ENCODE results near the gene IFT22.
A peak's percentile ranks its signal among the peaks of the same experiment; 100 is the strongest.
"Not testable (repeated sequence)": the region's sequence is repeated elsewhere in the genome, so short reads cannot be mapped to it uniquely, and the experiment has no call there.

The IFT22 gene

DNA sequence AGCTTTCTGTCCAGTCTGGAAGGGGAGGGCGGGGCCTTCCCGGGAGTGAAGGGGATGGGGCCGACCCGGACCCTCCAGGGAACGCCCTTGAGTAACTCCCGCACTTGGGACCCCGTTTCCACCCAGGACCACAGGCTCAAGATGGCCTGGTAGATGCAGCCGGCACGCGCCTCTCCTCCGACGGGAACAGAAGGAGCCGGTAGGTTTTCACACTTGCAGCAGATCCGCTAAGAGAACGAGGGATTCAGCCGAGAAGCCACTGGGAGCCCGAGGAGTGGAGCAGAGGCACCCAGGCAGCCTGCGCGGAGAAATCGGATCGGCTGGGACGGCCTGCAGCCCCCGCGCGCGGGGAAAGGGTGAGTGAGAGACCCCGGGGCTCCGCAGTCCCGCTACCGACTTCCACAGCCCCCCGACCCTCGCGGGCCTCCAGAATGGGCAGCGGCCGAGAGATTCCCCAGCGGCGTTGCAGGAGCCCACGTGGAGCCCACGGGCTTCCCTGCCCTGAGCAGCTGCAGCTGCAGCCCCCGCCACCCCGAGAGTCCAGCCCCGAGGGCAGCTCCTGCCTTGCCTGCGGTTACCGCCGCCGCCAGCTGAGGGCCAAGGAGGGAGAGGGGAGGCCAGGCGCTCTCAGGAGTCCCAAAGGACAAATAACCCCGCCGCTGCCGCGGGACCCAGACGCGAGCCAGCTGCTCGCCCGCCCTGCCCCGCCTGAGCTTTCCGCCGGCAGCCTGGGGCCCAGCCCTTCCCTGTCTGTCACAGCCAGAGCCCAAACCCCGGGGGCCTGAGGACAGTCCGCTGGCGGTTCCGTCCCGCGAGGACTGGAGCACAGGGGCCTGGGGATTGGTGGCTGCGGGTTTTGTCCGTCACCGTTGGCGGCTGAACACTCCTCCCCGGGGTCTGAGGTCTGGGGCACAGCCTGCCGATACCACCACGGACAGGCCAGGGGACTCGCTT is 21.8 kb downstream of the IFT22 start:
- H3K4me3 ChIP-seq (ENCODE audit: low read depth, low read length): 0 out of 2 replicates have a peak overlapping the region, but pooled peaks have one; percentile 23
- TF ChIP-seq, protein P1, sequence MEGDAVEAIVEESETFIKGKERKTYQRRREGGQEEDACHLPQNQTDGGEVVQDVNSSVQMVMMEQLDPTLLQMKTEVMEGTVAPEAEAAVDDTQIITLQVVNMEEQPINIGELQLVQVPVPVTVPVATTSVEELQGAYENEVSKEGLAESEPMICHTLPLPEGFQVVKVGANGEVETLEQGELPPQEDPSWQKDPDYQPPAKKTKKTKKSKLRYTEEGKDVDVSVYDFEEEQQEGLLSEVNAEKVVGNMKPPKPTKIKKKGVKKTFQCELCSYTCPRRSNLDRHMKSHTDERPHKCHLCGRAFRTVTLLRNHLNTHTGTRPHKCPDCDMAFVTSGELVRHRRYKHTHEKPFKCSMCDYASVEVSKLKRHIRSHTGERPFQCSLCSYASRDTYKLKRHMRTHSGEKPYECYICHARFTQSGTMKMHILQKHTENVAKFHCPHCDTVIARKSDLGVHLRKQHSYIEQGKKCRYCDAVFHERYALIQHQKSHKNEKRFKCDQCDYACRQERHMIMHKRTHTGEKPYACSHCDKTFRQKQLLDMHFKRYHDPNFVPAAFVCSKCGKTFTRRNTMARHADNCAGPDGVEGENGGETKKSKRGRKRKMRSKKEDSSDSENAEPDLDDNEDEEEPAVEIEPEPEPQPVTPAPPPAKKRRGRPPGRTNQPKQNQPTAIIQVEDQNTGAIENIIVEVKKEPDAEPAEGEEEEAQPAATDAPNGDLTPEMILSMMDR (IDR thresholded peaks at IDR 0.05; ENCODE audit: control insufficient read depth, extremely low read depth, insufficient read depth): no peak
- DNase-seq (ENCODE audit: low read depth): no peak

DNA sequence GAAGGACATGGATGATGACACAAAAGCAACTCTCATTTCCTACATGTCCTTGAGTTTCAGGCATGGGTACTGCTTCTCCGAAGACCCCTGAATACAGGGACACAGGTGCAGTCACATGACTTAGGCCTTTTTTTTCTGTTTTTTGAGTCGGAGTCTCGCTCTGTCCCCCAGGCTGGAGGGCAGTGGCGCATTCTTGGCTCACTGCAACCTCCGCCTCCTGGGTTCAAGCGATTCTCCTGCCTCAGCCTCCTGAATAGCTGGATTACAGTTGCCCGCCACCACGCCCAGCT is 26.8 kb downstream of the IFT22 start:
- H3K4me3 ChIP-seq (ENCODE audit: low read depth, low read length): no peak overlapping the region
- DNase-seq (ENCODE audit: low read depth): no peak
- TF ChIP-seq, protein P1 (IDR thresholded peaks at IDR 0.05; ENCODE audit: control insufficient read depth, extremely low read depth, insufficient read depth): no peak

DNA sequence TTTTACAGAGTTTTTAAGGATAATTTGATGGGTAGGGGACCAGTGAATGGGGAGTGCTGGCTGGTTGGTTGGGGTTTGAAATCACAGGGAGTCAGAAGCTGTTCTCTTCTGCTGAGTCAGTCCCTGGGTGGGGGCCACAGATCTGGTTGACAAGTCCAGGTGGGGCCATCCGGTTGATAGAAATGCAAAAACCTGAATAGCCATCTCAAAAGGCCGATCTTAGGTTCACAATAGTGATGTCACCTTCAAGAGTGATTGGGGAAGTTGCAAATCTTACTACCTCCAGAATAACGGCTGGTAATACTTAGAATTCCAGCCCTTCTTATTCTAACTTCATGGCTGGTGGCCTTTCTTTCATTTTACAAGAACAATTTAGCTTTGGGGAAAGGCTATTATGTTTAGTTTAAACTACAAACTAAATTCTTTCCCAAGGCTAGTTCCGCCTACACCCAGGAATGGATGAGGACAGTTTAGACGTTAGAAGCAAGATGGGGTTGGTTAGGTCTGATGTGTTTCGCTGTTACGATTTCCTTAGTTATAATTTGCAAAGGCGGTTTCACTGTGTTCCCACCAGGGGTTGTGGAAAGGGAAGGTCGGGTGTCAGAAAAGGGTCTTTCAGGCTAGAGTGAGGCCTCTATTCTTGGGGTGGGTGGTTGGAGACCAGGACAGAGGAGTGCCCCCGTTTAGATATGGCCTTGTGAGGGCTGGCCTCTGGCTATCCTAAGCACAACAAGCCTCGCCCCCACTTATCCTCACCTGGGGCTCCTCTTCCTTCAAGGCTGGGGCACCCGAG is 27.4 kb downstream of the IFT22 start:
- TF ChIP-seq, protein P1 (IDR thresholded peaks at IDR 0.05; ENCODE audit: control insufficient read depth, extremely low read depth, insufficient read depth): no peak
- DNase-seq (ENCODE audit: low read depth): no peak
- H3K4me3 ChIP-seq (ENCODE audit: low read depth, low read length): no peak overlapping the region

DNA sequence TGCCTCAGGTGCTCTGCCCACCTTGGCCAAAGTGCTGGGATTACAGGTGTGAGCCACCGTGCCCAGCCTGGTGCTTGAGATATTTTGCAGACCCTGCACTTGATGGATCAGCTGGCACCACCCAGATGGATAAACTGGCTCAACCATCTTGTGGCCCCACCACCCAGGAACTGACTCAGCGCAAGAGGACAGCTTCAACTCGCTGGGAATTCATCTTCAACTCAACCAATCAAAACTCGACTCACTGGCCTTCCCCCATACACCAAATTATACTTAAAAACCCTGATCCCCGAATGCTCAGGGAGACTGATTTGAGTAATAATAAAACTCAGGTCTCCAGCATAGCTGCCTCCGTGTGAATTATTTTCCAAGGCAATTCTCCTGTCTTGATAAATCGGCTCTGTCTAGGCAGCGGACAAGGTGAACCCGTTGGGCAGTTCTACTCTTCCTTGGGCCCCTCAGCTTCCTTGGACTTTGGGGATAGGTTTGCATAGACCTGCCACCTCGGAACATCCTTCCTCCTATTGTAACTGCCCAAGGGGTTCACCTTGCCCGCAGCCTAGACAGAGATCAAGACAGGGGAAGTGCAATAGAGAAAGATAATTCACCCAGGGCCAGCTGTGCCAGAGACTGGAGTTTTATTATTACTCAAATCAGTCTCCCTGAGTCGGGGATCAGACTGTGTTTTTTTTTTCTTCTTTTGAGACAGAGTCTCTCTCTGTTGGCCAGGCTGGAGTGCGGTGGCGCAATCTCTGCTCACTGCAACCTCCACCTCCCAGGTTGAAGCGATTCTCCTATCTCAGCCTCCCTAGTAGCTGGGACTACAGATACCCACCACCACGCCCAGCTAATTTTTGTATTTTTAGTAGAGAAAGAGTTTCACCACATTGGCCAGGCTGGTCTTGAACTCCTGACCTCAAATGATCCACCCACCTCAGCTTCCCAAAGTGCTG is 28.3 kb downstream of the IFT22 start:
- H3K4me3 ChIP-seq (ENCODE audit: low read depth, low read length): not testable (repeated sequence)

DNA sequence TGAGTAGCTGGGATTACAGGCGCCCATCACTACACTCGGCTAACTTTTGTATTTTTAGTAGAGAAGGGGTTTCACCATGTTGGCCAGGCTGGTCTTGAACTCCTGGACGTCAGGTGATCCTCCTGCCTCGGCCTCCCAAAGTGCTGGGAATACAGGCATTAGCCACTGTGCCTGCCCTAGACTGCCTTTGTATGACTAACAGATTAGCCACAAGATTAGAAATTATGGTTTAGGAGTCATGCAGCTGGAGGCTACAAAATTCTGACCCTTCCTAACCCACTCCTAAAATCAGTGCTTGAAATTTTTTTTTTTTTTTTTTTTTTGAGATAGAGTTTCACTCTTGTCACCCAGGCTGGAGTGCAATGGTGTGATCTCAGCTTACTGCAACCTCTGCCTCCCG is 29.0 kb downstream of the IFT22 start:
- H3K4me3 ChIP-seq (ENCODE audit: low read depth, low read length); DNase-seq (ENCODE audit: low read depth): not testable (repeated sequence)

More for the DNA sequence above, 28.3 kb downstream of the IFT22 start:
- not testable (repeated sequence) for DNase-seq (ENCODE audit: low read depth)

DNA sequence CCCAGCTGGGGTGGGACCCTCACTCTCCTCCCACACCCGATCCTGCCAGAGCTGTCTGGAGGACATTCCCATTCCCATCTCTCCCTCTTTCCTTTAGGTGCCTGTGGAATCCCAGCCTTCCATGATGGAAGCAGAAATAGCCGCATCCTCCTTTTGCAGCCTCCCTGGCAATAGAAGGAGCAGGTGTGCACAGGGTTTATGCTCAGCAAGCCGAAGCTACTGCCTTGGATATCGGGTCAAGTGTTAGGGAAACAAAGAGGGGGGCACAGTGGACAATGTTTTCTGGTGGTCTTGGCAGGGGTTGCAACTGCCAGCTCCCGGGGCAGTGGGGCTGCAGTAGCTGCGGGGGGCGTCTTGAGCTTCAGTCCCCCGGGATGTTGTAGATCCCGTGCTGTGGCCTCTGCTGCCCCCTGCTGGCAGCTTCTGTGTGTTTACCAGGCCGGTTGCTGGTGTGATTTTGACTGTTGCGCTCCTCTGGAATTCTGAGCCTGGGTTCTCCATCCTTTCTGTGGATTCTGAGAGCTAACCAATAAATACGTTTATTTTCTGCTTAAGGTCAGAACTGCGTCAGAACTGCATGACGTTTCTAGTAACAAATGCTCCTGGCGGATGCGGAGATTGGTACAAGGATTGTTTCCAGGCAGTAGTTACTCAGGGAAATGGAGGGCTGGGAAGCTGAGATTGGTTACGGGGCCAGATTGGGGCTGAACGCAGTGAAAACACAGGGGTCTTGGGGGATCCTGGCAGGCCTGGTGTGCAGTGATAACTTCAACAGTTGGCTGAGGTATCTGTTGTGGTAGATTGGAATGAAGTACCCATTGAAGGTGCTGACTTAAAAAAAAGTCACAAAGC is 31.2 kb downstream of the IFT22 start:
- DNase-seq (ENCODE audit: low read depth): not testable (repeated sequence)
- TF ChIP-seq, protein P1 (IDR thresholded peaks at IDR 0.05; ENCODE audit: control insufficient read depth, extremely low read depth, insufficient read depth): peak; percentile 56
- 0 out of 2 replicates have a peak overlapping the region, but pooled peaks have one; percentile 7 for H3K4me3 ChIP-seq (ENCODE audit: low read depth, low read length)

DNA sequence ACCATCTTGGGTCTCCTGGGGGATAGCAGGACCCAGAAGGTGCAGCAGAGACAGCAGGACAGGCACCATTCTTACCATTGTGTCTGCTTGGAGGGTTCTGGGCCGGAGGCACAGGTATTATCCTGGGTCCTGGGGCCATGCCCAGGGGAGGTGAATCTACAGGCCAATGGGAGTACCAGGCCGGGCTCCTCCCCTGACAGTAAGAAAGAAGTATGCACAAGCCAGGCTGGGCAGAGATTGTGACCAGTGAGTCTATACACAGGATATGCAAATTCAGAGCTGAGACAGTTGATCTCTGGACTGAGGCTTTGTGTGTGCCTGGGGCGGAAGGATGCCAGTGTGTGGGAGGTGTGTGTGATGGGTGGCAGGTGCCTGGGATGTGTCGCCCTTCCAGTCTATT is 31.9 kb downstream of the IFT22 start:
- peak overlapping the region; percentile 28; the same call in 1 of the 2 replicates for H3K4me3 ChIP-seq (ENCODE audit: low read depth, low read length)
- DNase-seq (ENCODE audit: low read depth): peak; percentile 48
